ENCODE data around the gene VSTM2B.

Gene VSTM2B

DNA sequence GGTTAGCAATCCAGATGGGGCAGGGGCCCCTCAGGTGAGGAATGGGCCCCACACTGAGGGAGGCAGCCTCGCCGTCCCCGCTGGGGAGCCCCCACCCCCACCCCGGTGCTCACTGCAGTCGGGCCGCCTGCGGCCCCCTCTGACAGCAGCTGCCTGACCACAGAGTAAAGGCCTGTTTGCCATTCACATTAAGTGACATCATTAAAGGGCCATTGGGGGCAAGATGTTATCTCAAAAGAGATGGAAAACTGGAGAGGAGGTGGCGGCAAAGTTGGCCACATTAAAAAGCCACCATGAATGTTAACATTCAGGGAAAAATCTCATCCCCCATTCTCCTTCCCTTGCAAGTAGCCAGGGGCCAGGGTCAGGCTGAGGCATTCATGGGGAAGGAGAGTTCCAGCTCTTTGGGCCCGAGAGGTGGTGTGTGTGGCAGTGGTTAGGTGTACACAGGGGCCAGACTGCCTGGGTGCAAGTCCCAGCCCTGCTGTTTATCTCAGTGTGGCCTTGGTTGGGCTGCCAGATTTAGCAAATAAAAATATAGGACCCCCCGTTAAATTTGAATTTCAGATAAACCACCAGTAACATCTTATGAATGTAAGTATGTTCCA is 20.9 kb downstream of the VSTM2B start:
- DNase-seq (ENCODE audit: low read depth): no peak
- no peak overlapping the region for H3K4me3 ChIP-seq (ENCODE audit: low read depth, low read length)
- TF ChIP-seq POLR2A (IDR thresholded peaks at IDR 0.05; ENCODE audit: extremely low read depth, insufficient read length) (no peak), MYC (IDR thresholded peaks at IDR 0.05; ENCODE audit: low read depth, low read length) (no peak)
- TF ChIP-seq, protein P1, sequence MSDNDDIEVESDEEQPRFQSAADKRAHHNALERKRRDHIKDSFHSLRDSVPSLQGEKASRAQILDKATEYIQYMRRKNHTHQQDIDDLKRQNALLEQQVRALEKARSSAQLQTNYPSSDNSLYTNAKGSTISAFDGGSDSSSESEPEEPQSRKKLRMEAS (IDR thresholded peaks at IDR 0.05; ENCODE audit: low read depth, low read length): no peak
- TF ChIP-seq, protein P2, sequence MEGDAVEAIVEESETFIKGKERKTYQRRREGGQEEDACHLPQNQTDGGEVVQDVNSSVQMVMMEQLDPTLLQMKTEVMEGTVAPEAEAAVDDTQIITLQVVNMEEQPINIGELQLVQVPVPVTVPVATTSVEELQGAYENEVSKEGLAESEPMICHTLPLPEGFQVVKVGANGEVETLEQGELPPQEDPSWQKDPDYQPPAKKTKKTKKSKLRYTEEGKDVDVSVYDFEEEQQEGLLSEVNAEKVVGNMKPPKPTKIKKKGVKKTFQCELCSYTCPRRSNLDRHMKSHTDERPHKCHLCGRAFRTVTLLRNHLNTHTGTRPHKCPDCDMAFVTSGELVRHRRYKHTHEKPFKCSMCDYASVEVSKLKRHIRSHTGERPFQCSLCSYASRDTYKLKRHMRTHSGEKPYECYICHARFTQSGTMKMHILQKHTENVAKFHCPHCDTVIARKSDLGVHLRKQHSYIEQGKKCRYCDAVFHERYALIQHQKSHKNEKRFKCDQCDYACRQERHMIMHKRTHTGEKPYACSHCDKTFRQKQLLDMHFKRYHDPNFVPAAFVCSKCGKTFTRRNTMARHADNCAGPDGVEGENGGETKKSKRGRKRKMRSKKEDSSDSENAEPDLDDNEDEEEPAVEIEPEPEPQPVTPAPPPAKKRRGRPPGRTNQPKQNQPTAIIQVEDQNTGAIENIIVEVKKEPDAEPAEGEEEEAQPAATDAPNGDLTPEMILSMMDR (IDR thresholded peaks at IDR 0.05; ENCODE audit: low read depth, low read length): no peak

DNA sequence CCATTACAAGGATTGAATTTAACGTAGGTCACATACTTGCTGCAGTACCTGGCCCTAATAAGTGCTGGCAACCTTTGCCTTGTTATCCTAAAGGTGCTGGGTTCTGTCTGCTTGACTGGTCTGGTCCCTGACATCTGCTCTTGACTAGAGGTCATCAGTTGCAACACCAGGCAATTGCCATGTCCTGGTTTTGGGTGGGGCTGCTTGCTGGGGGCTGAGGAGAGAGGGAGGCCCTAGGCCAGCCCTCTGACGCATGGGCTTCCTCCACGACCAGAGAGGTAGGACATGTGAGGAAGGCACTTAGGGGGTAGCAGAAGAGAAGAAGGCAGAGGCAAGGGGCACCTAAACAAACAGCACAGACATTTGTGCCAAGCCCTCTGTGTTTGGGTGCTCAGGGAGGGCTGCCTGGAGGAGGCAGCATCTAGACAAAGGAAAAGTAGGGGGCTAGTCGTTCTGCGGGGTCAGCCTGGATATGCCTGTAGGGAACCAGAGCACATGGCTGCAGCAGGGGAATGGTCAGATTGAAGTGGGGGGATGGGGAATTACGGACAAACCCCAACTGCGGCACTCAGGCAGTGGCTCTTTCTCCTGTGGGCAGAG is 21.7 kb downstream of the VSTM2B start:
- H3K4me3 ChIP-seq (ENCODE audit: low read depth, low read length): no peak overlapping the region
- TF ChIP-seq, protein P1 (IDR thresholded peaks at IDR 0.05; ENCODE audit: low read depth, low read length): no peak
- no peak for DNase-seq (ENCODE audit: low read depth)

DNA sequence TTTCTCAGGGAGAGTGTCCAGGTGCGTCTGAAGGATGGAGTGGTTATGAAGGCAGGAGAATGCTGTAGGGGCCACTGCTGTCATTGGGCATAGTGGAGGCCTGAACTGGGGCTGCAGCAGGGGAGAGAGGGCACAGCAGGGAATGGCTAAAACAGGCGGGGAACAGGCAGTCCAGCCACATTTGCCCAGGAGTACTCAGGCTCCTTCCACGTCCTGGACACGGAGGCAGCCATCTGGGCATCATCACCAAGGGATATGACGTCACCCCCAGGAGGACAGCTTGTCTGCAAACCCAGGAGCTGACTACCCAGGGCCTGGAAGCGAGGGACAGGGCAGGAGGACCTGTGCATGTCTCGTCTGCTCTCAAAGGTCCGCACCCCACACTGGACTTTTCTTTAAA is 22.2 kb downstream of the VSTM2B start:
- TF ChIP-seq POLR2A (IDR thresholded peaks at IDR 0.05; ENCODE audit: extremely low read depth, insufficient read length) (no peak), MYC (IDR thresholded peaks at IDR 0.05; ENCODE audit: low read depth, low read length) (no peak)
- TF ChIP-seq, protein P2 (IDR thresholded peaks at IDR 0.05; ENCODE audit: low read depth, low read length): no peak
- TF ChIP-seq, protein P1 (IDR thresholded peaks at IDR 0.05; ENCODE audit: low read depth, low read length): no peak
- H3K4me3 ChIP-seq (ENCODE audit: low read depth, low read length): no peak overlapping the region
- no peak for DNase-seq (ENCODE audit: low read depth)

DNA sequence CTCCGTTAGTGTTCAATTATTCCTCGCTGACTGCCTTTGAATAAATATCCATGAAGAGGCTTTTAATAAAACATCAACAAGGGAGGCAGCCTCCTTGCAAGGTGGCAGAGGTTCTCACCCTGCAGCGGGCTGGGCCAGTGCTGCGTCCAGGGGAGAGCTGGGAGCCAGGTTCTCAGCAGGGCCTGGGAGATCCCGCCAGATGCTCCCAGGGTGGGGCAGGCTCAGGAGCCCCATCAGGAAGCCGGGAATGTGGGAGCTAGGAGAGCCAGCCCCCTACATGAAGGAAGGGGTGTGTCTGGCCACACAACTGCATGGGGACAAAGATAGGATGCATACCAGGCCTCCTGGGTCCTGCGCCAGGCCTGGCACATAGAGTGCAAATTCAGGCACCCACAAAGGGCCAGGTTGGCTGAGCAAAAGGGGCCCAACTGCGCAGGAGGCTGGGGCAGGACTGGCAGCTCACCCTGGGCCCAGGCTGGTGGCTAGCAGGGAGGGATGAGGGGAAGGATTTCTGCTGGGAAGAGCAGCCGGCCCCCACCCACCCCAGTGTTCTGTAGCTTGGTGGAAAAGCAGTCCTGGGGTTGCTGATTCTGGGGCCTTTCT is 22.8 kb downstream of the VSTM2B start:
- DNase-seq (ENCODE audit: low read depth): no peak
- no peak overlapping the region for H3K4me3 ChIP-seq (ENCODE audit: low read depth, low read length)
- TF ChIP-seq, protein P1 (IDR thresholded peaks at IDR 0.05; ENCODE audit: low read depth, low read length): no peak

DNA sequence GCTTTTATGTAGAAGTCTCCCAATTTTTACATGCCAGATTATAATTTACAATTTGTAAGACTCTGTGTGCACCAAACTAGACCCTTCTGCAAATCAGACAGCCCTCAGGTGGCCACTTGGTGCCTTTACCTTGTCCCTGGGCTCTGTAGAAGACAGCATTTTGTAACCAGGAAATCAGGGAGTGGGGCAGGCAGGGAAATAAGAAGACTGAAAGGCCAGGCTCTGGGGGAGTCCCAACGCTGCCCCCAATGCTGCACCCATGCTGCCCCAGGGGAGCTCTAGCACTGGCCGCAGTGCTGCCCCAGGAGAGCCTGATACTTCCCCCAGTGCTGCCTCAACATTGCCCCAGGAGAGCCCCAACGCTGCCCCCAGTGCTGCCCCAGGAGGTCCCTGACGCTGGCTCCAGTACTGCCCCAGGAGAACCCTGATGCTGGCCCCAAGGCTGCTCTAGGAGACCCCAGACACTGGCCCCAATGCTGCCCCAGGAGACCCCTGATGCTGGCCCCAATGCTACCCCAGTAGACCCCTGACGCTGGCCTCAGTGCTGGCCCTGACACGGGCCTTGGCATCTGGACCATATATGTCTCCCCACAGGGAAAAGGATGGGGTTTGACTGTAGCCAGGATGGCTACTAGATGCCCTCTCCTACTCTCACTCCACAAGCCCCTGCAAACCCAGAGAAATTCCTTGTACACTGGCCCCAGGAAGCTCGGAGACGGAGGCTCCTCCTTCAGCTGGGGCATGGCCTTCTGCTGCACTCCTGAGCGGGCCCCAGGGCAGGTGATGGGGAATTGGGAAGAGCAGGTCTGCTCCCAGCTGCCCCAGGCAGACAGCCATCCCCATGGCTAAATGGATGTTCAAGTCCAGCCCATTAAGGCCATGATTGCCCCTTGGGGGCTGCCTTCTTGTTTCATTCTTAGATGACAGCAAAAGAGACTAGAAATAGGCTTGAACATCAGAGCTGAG is 23.6 kb downstream of the VSTM2B start:
- H3K4me3 ChIP-seq (ENCODE audit: low read depth, low read length): no peak overlapping the region
- TF ChIP-seq, protein P1 (IDR thresholded peaks at IDR 0.05; ENCODE audit: low read depth, low read length): no peak
- TF ChIP-seq MYC (IDR thresholded peaks at IDR 0.05; ENCODE audit: low read depth, low read length): no peak
- TF ChIP-seq, protein P2 (IDR thresholded peaks at IDR 0.05; ENCODE audit: low read depth, low read length): no peak
- TF ChIP-seq POLR2A (IDR thresholded peaks at IDR 0.05; ENCODE audit: extremely low read depth, insufficient read length): no peak
- DNase-seq (ENCODE audit: low read depth): no peak

DNA sequence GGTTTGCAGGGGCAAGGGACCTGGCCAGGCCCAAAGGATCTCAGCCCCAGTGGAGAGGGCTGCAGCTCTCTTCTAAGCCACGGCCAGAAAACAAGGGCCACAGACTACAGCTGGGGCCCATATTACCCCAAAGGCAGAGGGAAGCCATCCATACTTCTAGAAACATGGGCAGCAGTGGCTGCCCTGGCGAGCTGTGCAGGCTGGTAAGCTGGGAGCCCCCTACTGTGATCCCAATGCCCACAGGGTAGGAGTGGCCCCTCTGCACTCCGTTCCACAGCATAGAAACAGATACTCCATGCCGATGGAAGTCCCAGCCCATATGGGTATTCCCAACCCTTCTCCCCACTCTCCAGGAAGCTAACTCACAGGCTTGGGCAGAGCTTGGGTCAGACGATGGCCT is 25.1 kb downstream of the VSTM2B start:
- TF ChIP-seq, protein P2 (IDR thresholded peaks at IDR 0.05; ENCODE audit: low read depth, low read length): no peak
- TF ChIP-seq POLR2A (IDR thresholded peaks at IDR 0.05; ENCODE audit: extremely low read depth, insufficient read length) (no peak), MYC (IDR thresholded peaks at IDR 0.05; ENCODE audit: low read depth, low read length) (no peak)
- TF ChIP-seq, protein P1 (IDR thresholded peaks at IDR 0.05; ENCODE audit: low read depth, low read length): no peak
- no peak for DNase-seq (ENCODE audit: low read depth)
- no peak overlapping the region for H3K4me3 ChIP-seq (ENCODE audit: low read depth, low read length)
